ENCODE measurements around the gene CLCN7.
"Not testable (repeated sequence)": the region's sequence is repeated elsewhere in the genome, so short reads cannot be mapped to it uniquely, and the experiment has no call there.

CLCN7 gene

DNA sequence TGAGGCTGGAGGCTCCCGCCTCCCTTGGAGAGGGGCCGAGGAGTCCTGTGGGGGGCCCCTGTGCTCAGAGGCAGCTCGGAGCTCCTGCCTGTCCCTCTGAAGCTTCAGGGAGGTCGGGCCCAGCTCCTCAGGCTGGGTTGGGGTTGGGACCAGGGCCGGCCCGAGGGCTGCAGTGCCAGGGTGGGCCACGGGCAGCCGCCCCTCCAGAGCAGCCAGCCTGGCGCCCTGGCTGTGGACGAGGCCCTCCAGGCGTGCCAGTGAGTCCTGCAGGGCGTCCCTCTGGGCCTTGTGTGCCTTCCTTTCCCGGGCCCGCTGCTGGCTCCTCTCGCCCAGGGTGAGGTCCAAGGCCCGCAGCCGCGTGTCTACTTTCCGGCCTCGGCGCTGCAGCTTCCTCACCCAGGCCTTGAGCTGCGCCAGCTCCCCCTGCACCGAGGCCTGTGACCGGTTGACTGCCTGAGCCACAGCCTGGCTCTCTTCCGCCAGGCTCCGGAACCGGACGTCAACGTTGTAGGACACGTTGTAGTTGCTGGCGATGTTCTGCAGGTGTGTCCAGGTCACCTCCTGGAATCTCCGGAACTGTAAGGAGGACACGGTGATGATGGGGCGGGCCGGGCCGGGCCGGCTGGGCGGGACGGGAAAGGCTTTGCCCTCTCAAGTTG is 12.7 kb upstream of the CLCN7 start:
- DNase-seq (ENCODE audit: low read depth): no peak

DNA sequence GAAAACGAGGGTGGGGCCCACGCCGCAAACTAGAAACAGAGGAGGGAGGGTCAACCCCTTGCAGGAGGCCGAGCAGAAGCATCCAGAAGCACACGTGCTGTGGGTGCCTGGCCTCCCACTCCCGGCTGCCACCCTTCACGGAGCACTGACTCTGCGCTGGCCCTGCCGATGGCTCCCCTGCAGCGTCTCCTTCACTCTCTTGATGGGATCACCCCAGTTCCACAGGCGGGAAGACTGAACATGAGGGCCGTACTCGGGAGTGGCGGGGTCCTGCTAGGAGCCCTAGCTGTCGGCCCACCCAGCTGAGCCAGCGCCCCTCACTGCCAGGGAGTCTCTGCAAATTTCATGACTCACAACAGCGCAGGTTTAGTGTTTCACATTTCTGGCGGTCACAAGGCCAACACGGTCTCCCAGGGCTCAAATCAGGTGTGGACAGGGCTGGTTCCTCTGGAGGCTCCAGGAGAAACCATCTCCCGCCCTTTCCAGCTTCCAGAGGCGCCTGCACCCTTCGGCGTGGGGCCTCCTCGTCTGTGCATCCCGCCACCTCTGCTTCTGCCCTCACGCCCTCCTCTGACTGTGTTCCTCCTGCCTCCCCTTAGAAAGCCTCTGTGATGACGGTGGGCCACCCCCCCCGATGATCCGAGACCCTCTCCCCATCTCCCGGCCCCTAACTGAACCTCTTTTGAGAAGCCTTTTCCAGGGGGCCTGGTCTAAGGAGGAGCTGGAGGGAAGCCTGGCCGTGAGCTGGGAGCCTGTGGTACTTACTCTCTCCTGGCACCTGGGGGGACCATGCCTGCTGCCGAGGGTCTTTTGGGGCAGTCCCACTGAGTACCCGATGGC is 11.9 kb upstream of the CLCN7 start:
- no peak for DNase-seq (ENCODE audit: low read depth)

- DNase-seq (ENCODE audit: low read depth): no peak
These were observed 11.1 kb upstream of the CLCN7 start for GRCh38 chr16:1485847-1486496.

GRCh38 chr16:1481906-1482835 is 7.3 kb upstream of the CLCN7 start:
- no peak for DNase-seq (ENCODE audit: low read depth)

DNA sequence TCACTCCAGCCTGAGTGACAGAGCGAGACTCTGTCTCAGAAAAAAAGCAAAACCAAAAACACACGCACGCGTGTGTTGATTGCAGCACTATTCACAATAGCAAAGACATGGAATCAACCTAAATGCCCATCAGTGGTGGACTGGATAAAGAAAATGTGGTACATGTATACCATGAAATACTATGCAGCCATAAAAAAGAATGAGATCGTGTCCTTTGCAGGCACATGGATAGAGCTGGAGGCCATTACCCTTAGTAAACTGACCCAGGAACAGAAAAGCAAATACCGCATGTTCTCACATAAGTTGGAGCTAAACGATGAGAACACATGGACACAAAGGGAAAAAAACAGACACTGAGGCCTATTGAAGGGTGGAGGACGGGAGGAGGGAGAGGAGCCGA is 4.1 kb upstream of the CLCN7 start:
- not testable (repeated sequence) for DNase-seq (ENCODE audit: low read depth)

DNA sequence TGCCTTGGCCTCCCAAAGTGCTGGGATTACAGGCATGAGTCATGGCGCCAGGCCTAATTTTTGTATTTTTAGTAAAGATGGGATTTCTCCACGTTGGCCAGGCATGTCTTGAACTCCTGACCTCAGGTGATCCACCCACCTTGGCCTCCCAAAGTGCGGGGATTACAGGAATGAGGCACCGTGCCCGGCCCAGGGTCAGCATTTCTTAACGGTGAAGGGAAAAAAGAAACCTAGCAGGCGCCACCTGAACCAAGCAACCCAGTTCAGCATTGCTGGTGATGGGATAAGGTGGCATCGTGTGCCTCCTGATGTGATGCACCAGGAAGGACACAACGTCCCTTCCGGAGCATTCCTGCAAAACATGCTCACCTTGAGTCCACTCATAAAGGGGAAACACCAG is 2.2 kb upstream of the CLCN7 start:
- no peak for DNase-seq (ENCODE audit: low read depth)

DNA sequence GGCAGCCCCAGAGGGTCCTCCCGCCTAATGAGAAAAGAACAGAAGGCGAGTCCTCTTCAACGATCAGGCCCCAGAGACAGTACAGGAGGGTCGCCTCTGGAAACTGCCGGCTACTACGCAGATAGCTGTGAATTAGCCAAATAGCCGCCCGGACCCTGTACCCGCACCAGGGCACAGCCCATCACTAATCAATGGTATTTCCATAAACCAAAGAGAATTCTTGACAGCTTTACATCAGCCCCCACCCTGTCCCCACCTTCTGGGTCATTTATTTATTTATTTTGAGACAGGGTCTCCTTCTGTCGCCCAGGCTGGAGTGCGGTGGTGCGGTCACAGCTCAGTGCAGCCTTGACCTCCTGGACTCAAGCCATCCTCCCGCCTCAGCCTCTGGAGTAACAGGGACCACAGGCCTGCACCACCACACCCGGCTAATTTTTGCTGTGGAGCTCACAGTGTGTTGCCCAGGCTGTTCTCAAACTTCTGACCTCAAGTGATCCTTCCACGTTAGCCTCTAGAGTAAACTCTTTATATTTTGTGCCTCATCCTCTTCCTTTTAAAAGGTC is 805 bp upstream of the CLCN7 start:
- no peak for DNase-seq (ENCODE audit: low read depth)

- DNase-seq (ENCODE audit: low read depth): no peak
These were observed 589 bp downstream of the CLCN7 start for GRCh38 chr16:1474082-1474795.

- no peak for DNase-seq (ENCODE audit: low read depth)
These were observed 1.9 kb downstream of the CLCN7 start for GRCh38 chr16:1472974-1473373.

GRCh38 chr16:1471569-1472194 is 3.1 kb downstream of the CLCN7 start:
- no peak for DNase-seq (ENCODE audit: low read depth)

- DNase-seq (ENCODE audit: low read depth): no peak
These were observed 4.2 kb downstream of the CLCN7 start for GRCh38 chr16:1470481-1471251.

DNA sequence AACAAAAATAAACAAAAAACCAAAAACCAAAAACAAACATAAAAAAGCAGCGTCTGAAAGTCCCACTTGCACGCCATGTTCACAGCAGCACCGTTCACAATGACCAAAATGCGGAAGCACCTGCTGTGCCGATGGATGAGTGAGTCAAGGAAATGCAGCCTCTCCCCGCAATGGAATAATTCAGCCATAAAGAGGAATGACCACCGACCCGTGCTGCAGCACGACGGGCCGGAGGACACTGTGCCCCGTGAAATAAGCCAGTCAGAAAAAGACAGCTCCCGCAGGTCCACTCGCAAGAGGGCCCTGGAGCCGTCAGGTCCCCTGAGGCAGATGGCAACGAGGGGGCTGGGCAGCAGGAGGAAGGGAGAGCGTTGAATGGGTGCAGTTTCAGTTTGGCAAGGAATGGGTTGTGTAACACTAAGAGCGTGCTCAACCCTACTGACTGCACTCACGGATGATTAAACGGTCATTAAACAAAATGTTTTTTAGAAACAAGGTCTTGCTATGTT is 5.1 kb downstream of the CLCN7 start:
- DNase-seq (ENCODE audit: low read depth): no peak

DNA sequence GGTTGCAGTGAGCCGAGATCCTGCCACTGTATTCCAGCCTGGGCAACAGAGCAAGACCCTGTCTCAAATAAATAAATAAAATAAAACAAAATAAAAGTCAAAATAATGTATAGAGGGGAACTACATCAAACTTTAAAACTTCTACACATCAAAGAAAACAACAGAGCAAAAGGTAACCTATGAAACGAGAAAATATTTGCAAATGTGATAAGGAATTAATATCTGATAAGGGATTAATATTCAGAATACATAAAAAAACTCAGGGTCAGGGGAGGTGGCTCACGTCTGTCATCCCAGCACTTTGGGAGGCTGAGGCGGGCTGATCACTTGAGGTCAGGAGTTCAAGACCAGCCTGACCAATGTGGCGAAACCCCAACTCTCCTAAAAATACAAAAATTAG is 5.7 kb downstream of the CLCN7 start:
- DNase-seq (ENCODE audit: low read depth): not testable (repeated sequence)

- no peak for DNase-seq (ENCODE audit: low read depth)
These were observed 6.4 kb downstream of the CLCN7 start for GRCh38 chr16:1468426-1468810.

- DNase-seq (ENCODE audit: low read depth): no peak
These were observed 7.8 kb downstream of the CLCN7 start for GRCh38 chr16:1466968-1467521.

DNA sequence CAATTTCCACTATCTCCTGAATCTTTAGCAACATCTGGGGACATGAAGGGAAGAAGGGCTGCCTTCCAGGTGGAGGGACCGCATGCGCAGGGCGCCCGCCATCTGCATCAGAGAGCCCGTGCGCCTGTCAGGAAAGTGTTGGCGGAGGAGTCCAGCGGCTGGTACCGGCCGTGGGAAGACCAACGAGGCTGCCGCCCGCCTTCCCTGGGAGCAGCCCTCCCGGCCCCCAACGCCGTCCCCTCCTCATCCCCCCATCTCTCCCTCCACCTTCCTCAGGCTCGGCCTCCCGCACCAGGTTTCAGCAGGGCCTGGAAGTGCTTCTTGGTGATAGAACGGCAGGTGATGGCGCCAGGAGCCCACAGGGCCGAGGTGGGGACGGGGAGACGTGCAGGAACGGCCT is 8.8 kb downstream of the CLCN7 start:
- no peak for DNase-seq (ENCODE audit: low read depth)

GRCh38 chr16:1465567-1465915 is 9.3 kb downstream of the CLCN7 start:
- no peak for DNase-seq (ENCODE audit: low read depth)

DNA sequence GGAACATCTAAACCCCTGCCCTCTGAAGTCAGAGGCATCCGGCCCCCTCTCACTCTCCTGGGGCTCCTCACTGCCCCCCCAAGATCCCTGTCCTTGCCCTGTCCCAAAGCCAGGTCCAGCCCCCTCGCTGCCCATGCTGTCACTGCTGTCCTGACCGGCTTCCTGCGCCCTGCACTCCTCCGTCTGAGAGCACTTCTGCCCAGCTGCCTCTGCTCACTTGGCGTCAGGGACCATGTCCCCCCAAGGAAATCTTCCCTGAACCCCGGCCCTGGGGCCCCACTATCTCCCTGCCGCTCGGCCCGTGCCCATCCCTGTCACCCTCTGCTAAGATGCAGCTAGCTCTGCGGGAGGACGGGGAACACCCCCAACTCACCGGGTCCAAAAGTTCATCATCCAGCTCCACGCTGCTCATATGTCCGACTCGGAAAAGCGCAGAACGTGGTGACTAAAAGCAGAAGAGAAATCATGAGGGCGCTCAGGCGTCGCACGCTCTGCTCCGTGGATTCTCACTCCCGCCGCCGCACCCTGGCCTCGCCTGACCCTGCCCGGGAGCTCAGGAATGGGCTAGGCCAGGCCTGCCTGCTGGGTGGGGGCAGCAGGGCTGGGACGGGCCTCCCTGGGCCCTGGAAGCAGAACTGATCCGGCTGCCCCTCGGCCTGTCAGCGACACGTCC is 9.8 kb downstream of the CLCN7 start:
- DNase-seq (ENCODE audit: low read depth): no peak
